Fibroblast of villous mesenchyme (primary cell): ENCODE results near the gene OXT. TPM values are rescaled to one million over a fixed set of nuclear protein-coding genes. Genes with fewer than 3 reads are reported as not detected.
"Not testable (repeated sequence)": the region's sequence is repeated elsewhere in the genome, so short reads cannot be mapped to it uniquely, and the experiment has no call there.

Experiments
- DNase-seq: peaks from one replicate; pipeline ENCODE4 v3.0.0-alpha.2; 2010; ENCODE audit warnings: low read depth
- H3K4me3 ChIP-seq: 2 replicates; pipeline ENCODE4 v1.5.1; 2011; ENCODE audit warnings: low read depth, mild to moderate bottlenecking, low read length
- total RNA-seq: library from RNA; depleted of rRNA; stranded (reverse); fragments of >200 nt; gene quantifications from 2 replicates; pipeline ENCODE4 v1.2.3, GENCODE V29; 2012
- TF ChIP-seq, protein P1 (sequence below): IDR thresholded peaks from 2 replicates; pipeline ENCODE4 v1.5.1; 2012; ENCODE audit warnings: low read depth, mild to moderate bottlenecking, low read length; ENCODE audit not compliant: insufficient read depth

OXT gene
- not detected in 2 replicates for total RNA-seq

- peak within 1 kb of the TSS; percentile 45 for H3K4me3 ChIP-seq
Observed at GRCh38 chr20:3071610-3072529, at the start of gene OXT. Gene OXT (plus strand): TSS chr20:3071620. CDS start chr20:3071656, 36 bp downstream.

DNA sequence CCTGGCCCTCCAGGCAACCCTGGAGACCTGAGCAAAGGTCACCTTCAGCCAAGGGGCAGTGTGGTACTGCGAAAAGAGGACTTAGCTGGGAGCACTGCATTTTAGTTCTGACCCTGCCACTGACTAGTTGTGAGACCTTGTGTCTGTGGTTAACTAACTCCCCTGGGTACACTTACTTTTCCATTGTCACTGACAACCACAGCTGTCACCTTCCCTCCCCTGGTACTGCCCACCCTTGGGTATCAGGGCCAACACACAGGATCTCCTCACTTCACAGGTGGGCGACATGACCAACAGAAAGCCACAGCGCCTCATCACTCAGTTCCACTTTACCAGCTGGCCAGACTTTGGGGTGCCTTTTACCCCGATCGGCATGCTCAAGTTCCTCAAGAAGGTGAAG lies 49.6 kb upstream of the OXT start:
- no peak for DNase-seq
- TF ChIP-seq, protein P1, sequence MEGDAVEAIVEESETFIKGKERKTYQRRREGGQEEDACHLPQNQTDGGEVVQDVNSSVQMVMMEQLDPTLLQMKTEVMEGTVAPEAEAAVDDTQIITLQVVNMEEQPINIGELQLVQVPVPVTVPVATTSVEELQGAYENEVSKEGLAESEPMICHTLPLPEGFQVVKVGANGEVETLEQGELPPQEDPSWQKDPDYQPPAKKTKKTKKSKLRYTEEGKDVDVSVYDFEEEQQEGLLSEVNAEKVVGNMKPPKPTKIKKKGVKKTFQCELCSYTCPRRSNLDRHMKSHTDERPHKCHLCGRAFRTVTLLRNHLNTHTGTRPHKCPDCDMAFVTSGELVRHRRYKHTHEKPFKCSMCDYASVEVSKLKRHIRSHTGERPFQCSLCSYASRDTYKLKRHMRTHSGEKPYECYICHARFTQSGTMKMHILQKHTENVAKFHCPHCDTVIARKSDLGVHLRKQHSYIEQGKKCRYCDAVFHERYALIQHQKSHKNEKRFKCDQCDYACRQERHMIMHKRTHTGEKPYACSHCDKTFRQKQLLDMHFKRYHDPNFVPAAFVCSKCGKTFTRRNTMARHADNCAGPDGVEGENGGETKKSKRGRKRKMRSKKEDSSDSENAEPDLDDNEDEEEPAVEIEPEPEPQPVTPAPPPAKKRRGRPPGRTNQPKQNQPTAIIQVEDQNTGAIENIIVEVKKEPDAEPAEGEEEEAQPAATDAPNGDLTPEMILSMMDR: no peak

More at GRCh38 chr20:3071610-3072529, at the start of gene OXT:
- DNase-seq: no peak
- TF ChIP-seq, protein P1: no peak

DNA sequence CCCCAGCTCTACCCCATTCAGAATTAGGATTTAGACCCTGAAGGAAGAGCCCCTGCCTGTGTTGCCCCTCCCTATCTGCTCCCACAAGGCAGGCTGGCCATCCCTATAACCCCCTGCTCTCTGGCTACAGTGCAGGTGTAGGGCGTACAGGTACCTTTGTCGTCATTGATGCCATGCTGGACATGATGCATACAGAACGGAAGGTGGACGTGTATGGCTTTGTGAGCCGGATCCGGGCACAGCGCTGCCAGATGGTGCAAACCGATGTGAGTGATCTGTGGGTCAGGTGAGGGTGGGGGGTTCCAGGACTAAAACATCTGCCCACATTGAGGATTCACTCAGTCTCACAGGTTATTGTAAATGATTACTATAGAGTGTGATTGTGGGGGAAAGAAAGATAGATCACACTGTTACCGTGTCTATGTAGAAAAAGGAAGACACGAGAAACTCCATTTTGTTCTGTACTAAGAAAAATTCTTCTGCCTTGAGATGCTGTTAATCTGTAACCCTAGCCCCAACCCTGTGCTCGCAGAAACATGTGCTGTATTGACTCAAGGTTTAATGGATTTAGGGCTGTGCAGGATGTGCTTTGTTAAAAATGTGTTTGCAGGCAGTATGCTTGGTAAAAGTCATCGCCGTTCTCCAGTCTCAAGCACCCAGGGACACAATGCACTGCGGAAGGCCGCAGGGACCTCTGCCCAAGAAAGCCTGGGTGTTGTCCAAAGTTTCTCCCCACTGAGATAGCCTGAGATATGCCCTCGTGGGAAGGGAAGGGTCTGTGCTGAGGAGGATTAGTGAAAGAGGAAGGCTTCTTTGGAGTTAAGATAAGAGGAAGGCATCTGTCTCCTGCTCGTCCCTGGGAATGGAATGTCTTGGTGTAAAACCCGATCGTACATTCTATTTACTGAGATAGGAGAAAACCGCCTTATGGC lies 48.6 kb upstream of the OXT start:
- peak; percentile 87 for DNase-seq
- not testable (repeated sequence) for H3K4me3 ChIP-seq

More for the DNA sequence above, 49.6 kb upstream of the OXT start:
- H3K4me3 ChIP-seq: no peak overlapping the region

GRCh38 chr20:3027987-3028386 lies 43.4 kb upstream of the OXT start:
- TF ChIP-seq, protein P1: no peak
- no peak overlapping the region for H3K4me3 ChIP-seq
- DNase-seq: no peak

- TF ChIP-seq, protein P1: no peak
- DNase-seq: no peak
- H3K4me3 ChIP-seq: no peak overlapping the region
Observed at GRCh38 chr20:3031524-3032147, 39.8 kb upstream of the OXT start.

- DNase-seq: no peak
- H3K4me3 ChIP-seq: no peak overlapping the region
- TF ChIP-seq, protein P1: no peak
Observed at GRCh38 chr20:3032624-3033023, 38.8 kb upstream of the OXT start.
